ENCODE data around the gene OMA1. TPM values are rescaled to one million over a fixed set of nuclear protein-coding genes. Genes with fewer than 3 reads are reported as not detected.

Gene OMA1
- total RNA-seq, 1 donor from 2014 or later, result 32.6 TPM

DNA sequence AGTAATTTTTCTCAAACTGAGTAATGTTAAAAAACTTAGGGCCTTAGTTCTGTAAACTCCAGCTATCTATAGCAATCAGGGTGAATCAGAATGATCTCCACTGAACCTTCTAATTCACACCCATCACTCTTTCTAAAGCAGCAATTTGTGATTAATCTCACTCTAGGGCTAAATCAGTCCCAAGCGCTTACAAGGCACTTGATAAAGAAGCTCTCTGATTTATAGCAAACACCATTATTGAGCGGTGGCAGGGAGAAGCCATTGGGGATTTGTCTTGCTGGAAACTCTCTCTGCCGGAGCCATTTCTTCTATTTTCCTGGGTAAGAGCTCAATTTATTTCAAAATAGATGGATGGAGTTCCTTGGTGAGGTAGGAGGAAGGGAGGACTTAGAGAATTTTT, 77.0 kb downstream of the OMA1 start:
- DNase-seq (ENCODE audit: low spot score), result no peak
- intact Hi-C loops (cut with DNase I), result no loop called here

DNA sequence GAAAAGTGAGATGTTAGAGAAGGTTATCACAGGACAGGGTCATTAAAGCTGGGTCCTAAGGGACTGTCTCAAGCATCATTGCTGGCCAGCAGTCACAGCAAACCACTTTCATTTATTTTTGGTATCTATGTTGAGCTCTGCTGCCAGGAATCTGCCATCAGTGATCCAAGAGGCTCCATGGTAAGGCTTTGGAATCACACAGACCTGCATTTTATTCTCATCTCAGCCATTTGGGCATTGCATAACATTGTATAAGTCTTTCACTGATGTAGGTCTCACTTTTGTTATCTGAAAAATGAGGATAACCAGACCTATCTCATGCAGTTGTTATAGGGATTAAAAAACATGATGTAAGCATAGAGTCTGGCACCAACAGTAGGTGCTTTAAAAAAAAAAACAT, 77.5 kb downstream of the OMA1 start:
- no peak for DNase-seq (ENCODE audit: low spot score)

GRCh38 chr1:58468612-58469011, 77.9 kb downstream of the OMA1 start:
- no peak for DNase-seq (ENCODE audit: low spot score)
- intact Hi-C loops (cut with DNase I), result no loop called here

More for the DNA sequence above, 77.5 kb downstream of the OMA1 start:
- intact Hi-C loops (cut with DNase I), result no loop called here

DNA sequence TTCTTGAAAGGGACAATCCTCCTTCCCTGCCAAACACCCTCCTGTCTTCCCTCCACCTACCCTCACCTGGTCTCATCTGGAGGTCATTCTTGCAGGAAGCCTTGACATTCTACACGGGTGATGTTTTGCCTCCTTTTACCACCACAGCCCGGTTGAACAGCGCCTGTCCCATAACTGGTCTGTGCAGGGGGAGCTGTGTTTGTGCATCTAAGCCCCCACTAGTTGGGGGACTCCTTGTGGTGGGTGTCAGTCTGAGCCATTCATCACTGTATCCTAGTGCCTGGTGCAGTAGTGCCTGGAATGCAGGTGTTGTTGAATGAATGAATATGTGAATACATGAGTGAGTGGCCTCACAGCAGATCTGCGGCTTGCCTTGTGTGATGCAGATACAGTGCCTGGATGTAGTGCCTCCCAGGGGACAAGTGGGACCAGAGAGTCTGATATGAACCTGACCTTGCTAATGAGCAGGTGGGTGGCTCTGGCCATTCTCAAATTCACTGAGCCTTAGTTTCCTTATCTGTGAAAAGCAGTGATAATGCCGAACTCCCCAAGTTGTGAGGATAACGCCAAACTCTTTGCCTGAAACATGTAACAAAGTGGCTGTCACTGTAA, 79.8 kb downstream of the OMA1 start:
- intact Hi-C loops (cut with DNase I), result no loop called here
- DNase-seq (ENCODE audit: low spot score), result no peak

- intact Hi-C loops (cut with DNase I), result no loop called here
- no peak for DNase-seq (ENCODE audit: low spot score)
These were observed 80.5 kb downstream of the OMA1 start for GRCh38 chr1:58465825-58466629.

DNA sequence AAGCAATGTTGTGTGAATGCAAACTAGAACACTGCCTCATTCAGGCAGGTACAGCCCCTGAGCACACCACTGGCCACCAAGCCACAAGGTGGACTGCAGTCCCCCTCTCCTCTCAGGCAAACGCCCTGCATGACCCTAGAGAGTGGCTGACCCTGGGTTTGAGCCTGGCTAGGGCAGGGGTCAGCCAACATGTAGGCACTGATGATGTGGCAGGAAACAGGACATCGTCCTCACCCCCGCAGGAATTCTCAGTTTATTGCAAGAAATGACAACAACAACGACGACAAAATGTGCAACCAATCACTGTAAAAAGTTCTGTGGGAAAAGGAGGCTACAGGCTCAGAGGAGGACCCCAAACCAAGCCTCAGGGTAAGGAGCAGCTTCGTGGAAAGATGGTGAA, 81.3 kb downstream of the OMA1 start:
- intact Hi-C loops (cut with DNase I), result no loop called here
- DNase-seq (ENCODE audit: low spot score), result no peak

DNA sequence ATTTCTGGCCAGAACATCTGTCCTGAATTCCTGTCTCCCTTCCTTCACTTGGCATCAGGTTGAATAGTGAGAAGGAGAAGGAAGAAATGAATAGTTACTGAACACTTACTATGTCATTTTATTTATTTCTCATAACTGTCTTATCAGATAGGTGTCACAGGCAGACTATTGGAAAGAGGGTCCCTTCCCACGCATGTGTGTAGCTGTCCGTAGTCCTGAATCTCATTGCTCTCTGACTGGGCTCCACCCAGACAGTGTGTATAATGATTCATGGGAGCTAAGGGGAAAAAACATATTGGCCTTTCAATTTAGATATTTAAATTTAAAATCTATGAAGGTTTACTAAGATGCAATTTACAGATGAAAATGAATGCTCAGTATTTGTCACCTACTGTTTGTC, 86.1 kb downstream of the OMA1 start:
- intact Hi-C loops (cut with DNase I), result no loop called here
- DNase-seq (ENCODE audit: low spot score), result no peak

DNA sequence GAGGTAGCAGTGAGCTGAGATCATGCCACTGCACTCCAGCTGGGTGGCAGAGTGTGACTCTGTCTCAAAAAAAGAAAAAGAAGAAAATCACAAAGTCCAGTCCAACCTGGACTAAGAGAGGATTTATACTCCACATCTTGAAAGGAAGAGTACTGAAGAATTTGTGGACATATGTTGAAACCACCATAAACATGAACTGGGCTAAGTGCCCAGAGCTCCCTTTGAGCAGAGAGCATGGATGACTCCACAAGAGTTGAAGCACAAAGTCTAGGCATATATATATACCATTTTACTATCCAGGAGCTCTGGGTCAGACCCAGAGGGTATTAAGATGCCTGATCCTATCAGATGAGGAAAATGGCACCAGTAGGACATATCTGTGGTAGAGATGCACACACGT, 86.6 kb downstream of the OMA1 start:
- intact Hi-C loops (cut with DNase I), result no loop called here
- DNase-seq (ENCODE audit: low spot score), result no peak

GRCh38 chr1:58457023-58457635, 89.4 kb downstream of the OMA1 start:
- intact Hi-C loops (cut with DNase I), result no loop called here
- DNase-seq (ENCODE audit: low spot score), result no peak

DNA sequence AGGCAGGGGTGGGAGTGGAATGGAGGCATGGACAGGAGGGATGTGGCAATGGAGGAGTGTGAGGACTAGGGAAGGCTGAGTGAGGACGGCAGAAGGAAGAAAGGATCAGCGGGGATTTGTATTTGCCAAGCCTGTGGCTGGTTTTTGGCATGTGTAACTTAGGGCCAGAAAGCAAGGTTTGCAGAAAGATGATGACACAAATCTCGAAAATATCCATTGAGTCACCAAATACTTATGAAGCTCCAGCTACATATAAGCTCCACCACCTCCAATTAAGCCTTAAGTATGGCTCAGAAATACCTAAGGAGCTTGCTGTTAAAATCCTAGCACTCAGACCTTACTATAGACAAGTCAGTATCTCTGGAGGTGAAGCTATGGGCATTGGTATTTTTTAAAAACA, 90.1 kb downstream of the OMA1 start:
- DNase-seq (ENCODE audit: low spot score), result no peak
- intact Hi-C loops (cut with DNase I), result no loop called here

- intact Hi-C loops (cut with DNase I), result no loop called here
These were observed 91.7 kb downstream of the OMA1 start for GRCh38 chr1:58454807-58455206.

GRCh38 chr1:58454385-58454784, 92.1 kb downstream of the OMA1 start:
- DNase-seq (ENCODE audit: low spot score), result no peak
- intact Hi-C loops (cut with DNase I), result no loop called here

More at GRCh38 chr1:58454807-58455206, 91.7 kb downstream of the OMA1 start:
- DNase-seq (ENCODE audit: low spot score), result no peak

DNA sequence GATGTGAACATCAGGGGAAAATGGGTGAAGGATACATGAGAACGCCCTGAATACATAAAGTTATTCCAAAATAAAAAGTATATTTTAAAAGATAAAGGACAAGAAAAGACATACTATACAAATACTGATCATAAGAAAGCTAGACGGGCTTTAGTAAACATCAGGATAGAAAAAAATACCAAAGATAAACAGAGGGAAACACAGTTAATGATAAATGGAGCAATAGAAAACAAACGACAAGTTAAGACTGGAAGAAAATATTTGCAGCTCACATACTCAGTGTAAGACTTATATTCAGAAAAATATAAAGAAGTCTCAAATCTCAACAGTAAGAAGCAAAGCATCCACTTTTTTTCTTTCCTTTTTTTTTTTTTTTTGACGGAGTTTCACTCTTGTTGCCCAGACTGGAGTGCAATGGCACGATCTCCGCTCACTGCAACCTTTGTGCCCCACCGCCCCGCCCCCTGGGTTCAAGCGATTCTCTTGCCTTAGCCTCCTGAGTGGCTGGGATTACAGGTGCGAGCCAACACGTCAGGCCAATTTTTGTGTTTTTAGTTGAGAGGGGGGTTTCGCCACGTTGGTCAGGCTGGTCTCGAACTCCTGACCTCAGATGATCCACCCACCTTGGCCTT, 94.8 kb downstream of the OMA1 start:
- intact Hi-C loops (cut with DNase I), result no loop called here
- no peak for DNase-seq (ENCODE audit: low spot score)

- intact Hi-C loops (cut with DNase I), result no loop called here
- no peak for DNase-seq (ENCODE audit: low spot score)
These were observed 98.6 kb downstream of the OMA1 start for GRCh38 chr1:58447886-58448285.

GRCh38 chr1:58447042-58447441, 99.5 kb downstream of the OMA1 start:
- intact Hi-C loops (cut with DNase I), result no loop called here
- no peak for DNase-seq (ENCODE audit: low spot score)

DNA sequence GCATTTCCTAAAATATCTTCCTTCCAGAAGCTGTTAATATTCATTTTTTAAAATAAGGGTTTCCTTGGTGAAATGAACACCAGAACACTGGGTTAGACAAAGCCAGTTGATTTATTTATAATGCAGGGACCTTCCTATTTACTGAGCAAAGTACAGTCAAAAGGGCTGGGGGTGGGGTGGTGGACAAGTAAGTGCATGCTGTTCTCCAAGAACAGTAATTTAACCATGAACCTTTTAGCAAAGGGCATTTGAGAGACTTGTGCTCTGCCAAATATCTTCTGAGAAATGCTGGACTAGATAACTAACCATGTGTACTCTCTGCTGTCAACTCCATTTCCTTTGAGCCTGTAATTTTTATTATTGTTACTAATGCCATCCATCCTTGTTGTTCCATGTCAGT, 100.2 kb downstream of the OMA1 start:
- no peak for DNase-seq (ENCODE audit: low spot score)
- intact Hi-C loops (cut with DNase I), result no loop called here

DNA sequence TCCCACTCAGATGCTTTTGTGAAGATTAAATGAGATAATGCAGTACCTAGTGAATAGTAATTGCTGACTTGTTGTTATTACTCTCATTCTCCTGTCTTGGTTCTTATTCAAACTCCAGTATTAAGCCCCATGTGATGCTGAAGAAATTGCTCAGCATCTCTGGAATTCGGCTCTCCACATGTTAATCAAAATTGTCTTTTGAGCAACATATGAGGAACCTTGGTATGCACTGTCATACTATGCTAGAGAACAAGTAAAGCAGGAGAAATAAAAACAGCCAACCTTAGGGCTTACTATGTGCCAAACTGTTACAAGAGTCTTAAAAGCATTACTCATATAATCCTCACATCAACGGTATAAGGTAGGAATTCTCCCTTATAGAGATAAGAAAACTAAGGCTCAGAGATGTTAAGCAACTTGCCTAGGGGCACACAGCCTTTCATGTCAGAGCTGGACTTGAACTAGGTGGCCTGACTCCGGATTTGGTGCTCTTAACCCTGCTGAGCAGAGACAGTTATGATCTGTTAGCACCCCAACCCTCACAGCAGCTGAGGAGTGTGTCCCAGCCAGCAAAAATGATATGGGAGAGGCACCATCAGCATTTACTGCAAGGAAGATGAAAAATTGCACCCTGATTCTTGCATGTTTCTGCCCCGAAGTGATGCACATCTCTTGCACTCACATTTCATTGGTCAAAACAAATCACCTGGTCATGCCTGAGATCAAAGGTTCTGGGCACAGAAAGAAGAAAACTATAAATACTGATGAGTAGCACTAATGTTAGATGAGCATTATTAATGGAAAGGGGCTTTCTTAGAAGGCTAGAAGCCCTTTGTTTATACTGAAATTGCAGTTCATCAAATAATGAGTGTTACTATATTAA, 102.3 kb downstream of the OMA1 start:
- DNase-seq (ENCODE audit: low spot score), result no peak
- intact Hi-C loops (cut with DNase I), result no loop called here

- intact Hi-C loops (cut with DNase I), result no loop called here
- DNase-seq (ENCODE audit: low spot score), result no peak
These were observed 104.4 kb downstream of the OMA1 start for GRCh38 chr1:58442114-58442513.

DNA sequence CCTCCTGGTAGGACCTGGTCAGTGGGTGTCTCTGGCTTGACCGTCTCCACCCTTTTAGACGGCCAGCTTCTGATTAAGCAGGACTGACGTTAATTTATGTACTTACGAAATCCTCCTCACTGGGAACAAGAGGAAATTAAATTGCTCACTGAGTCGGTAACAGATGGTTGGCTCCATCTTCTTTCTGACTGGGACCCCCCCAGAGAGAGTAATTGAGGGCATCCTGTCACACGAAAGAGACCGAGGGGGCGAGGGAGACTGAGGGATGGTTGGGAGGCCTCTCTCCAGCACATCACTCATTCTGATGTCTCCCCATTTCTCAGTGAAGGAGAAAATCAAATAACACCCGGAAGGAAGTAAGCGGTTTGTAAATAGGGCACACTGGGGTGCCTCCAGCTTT, 104.8 kb downstream of the OMA1 start:
- intact Hi-C loops (cut with DNase I), result no loop called here
- DNase-seq (ENCODE audit: low spot score), result no peak

DNA sequence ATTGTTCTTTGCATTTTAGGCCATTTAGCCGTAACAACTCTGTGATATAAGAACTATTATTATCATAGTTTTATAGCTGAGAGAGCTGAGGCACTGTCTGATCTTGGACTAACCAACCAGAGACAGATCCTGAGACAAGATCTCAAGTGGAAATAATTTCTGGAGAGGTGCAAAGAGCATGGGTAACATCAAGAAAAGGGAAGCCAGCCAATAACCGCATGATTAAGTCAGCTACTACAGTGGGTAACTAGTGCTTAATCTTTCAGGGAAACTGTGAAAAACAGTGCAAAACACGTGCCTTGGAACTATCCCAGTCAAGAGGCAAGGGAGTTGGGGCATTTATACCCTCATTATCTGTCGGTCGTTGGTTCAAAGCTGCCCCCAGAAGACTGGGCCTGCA, 105.8 kb downstream of the OMA1 start:
- no peak for DNase-seq (ENCODE audit: low spot score)
- intact Hi-C loops (cut with DNase I), result no loop called here

Data from cardiac septum (tissue), 1 donor.